K562 (cell line): Measurements from ENCODE around the gene CHRNB4. TPM values are rescaled to one million over a fixed set of nuclear protein-coding genes. Genes with fewer than 3 reads are reported as not detected.

Source experiments
- CHD7 ChIP-seq: fragments of 200-600 bp; sonication (generic); IDR thresholded peaks from one replicate; pipeline ENCODE4 v1.6.1; 2012; ENCODE audit warnings: mild to moderate bottlenecking, low read depth, low read length, inconsistent platforms
- FOSL1 ChIP-seq: fragments of 200-800 bp; sonication (Bioruptor generic); conservative IDR thresholded peaks from 2 replicates; pipeline ENCODE4 v1.6.1; 2016; ENCODE audit warnings: missing genetic modification characterization, missing compliant biosample characterization
- SMAD1 ChIP-seq: fragments of 150-350 bp; IDR thresholded peaks from 2 replicates; pipeline ENCODE4 v1.6.1; 2014; ENCODE audit warnings: low read length, low read depth; ENCODE audit not compliant: partially characterized antibody
- ZNF121 ChIP-seq: sonication (generic); formaldehyde crosslinking; conservative IDR thresholded peaks from 2 replicates; pipeline ENCODE4 v1.8.0; 2022; ENCODE audit warnings: missing genetic modification reagents
- polyA plus RNA-seq, 8 experiments: library from polyadenylated mRNA; depleted of rRNA in 4 of 8; stranded (reverse) in 5 of 8; unstranded in 3 of 8; fragments of >200 nt; fragmentation: Nextera tagmentation in 2 of 8; fragmentation: Illumina TruSeq in 1 of 8; extraction: Ambion mirVana in 2 of 8; extraction: Trizol in 1 of 8; gene quantifications; 2 replicates each; pipeline versions ENCODE4 v1.2.1 to v1.2.3, GENCODE V29; 2011 to 2014; ENCODE audit warnings: inconsistent platforms in 1 of 8, missing spikeins in 1 of 8
- total RNA-seq, 7 experiments: library from RNA; depleted of rRNA in 6 of 7; stranded (reverse); fragments of >200 nt in 6 of 7; fragmentation: Illumina TruSeq in 2 of 7; extraction: Trizol in 2 of 7; gene quantifications; 2 replicates each; pipeline versions ENCODE4 v1.2.1 to v1.2.3, GENCODE V29; 2011 to 2021; ENCODE audit warnings: low replicate concordance in 1 of 7

CHRNB4 gene
- total and polyA plus RNA-seq, 9 of the 15 experiments (the other 6 are each of a cell fraction or from before 2014, with no cell fraction given), result 0.08 to 0.18 TPM; not detected in 7

GRCh38 chr15:78636378-78636859 lies 4.6 kb downstream of the CHRNB4 start (continued):
- TF ChIP-seq CHD7, result no peak
- TF ChIP-seq ZNF121 (CRISPR knock-in tag), result peak; percentile 79
- TF ChIP-seq SMAD1, result no peak
- no peak for TF ChIP-seq FOSL1 (tag)
